Karpas-422 (cell line): ENCODE measurements around the gene PDE3A. TPM values are rescaled to one million over a fixed set of nuclear protein-coding genes. Genes with fewer than 3 reads are reported as not detected.
"Not testable (repeated sequence)": the region's sequence is repeated elsewhere in the genome, so short reads cannot be mapped to it uniquely, and the experiment has no call there.

Source experiments
- DNase-seq: peaks from one replicate; pipeline ENCODE4 v3.0.0-alpha.2; 2015
- H2AFZ ChIP-seq: fragments of 200-600 bp; sonication (generic); 2 replicates; pipeline ENCODE4 v1.6.1; 2014; ENCODE audit warnings: antibody characterized with exemption, low read length, mixed read lengths
- H3K27ac ChIP-seq: fragments of 200-600 bp; sonication (generic); 2 replicates; pipeline ENCODE4 v1.5.1; 2014; ENCODE audit warnings: mild to moderate bottlenecking, low read length, moderate library complexity
- H3K27me3 ChIP-seq: fragments of 200-600 bp; sonication (generic); 2 replicates; pipeline ENCODE4 v1.6.1; 2014; ENCODE audit warnings: low read length, mixed read lengths
- H3K36me3 ChIP-seq: fragments of 200-600 bp; sonication (generic); 2 replicates; pipeline ENCODE4 v1.6.1; 2014; ENCODE audit warnings: low read length, mixed read lengths; ENCODE audit not compliant: insufficient read depth
- H3K4me1 ChIP-seq: fragments of 200-600 bp; sonication (generic); 2 replicates; pipeline ENCODE4 v1.6.1; 2014; ENCODE audit warnings: mild to moderate bottlenecking, low read length, mixed read lengths
- H3K4me2 ChIP-seq: fragments of 200-600 bp; sonication (generic); 2 replicates; pipeline ENCODE4 v1.6.1; 2014; ENCODE audit warnings: low read length, low read depth, mild to moderate bottlenecking; ENCODE audit not compliant: poor library complexity, severe bottlenecking
- H3K4me3 ChIP-seq: fragments of 200-600 bp; sonication (generic); 2 replicates; pipeline ENCODE4 v1.5.1; 2014; ENCODE audit warnings: mild to moderate bottlenecking, antibody characterized with exemption, low read length, mixed read lengths
- H3K79me2 ChIP-seq: fragments of 200-600 bp; sonication (generic); 2 replicates; pipeline ENCODE4 v1.6.1; 2014; ENCODE audit warnings: mild to moderate bottlenecking, low read length, mixed read lengths
- H3K9ac ChIP-seq: fragments of 200-600 bp; sonication (generic); 2 replicates; pipeline ENCODE4 v1.6.0; 2014; ENCODE audit warnings: low read length
- H3K9me2 ChIP-seq: fragments of 200-600 bp; sonication (generic), shearing (Covaris generic); replicated peaks from 2 replicates; pipeline ENCODE4 v1.6.0; 2014; ENCODE audit warnings: mild to moderate bottlenecking, low read length, moderate library complexity; ENCODE audit not compliant: insufficient read depth
- H3K9me3 ChIP-seq: fragments of 300-700, 200-600 bp; sonication (generic); 2 replicates; pipeline ENCODE4 v1.6.1; 2014; ENCODE audit warnings: low read length, mixed read lengths
- H4K20me1 ChIP-seq: fragments of 200-600 bp; sonication (generic); 2 replicates; pipeline ENCODE4 v1.6.1; 2014; ENCODE audit warnings: mild to moderate bottlenecking, antibody characterized with exemption, low read length, low read depth; ENCODE audit not compliant: insufficient read depth
- total RNA-seq: library from RNA; depleted of rRNA; stranded (reverse); fragments of >200 nt; shearing (Covaris generic); gene quantifications from 2 replicates; pipeline ENCODE4 v1.2.3, GENCODE V29; 2014; ENCODE audit warnings: low replicate concordance

Gene PDE3A
- total RNA-seq, 1 experiment from 2014 or later = not detected

DNA sequence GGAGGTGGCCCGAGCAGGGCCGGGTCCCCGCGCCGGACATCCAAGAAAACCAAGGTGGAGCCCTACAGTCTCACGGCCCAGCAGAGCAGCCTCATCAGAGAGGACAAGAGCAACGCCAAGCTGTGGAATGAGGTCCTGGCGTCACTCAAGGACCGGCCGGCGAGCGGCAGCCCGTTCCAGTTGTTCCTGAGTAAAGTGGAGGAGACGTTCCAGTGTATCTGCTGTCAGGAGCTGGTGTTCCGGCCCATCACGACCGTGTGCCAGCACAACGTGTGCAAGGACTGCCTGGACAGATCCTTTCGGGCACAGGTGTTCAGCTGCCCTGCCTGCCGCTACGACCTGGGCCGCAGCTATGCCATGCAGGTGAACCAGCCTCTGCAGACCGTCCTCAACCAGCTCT lies 184.2 kb downstream of the PDE3A start:
- H3K4me1 ChIP-seq, DNase-seq, H3K27ac ChIP-seq, H3K9me3 ChIP-seq, H3K36me3 ChIP-seq, H3K79me2 ChIP-seq, H3K4me2 ChIP-seq, H3K9ac ChIP-seq, H3K4me3 ChIP-seq, H3K9me2 ChIP-seq, H2AFZ ChIP-seq, H4K20me1 ChIP-seq, H3K27me3 ChIP-seq: not testable (repeated sequence)

DNA sequence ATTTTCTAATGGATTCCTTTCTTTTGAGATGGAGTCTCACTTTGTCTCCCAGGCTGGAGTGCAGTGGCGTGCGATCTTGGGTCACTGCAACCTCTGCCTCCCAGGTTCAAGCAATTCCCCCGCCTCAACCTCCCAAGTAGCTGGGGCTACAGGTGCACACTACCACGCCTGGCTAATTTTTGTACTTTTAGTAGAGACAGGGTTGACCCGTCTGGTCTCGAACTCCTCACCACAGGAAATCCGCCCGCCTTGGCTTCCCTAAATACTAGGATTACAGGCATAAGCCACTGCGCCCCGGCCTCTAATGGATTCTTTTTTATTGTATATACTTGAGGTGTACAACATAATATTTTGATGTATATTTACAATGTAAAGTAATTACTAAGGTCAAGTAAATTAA lies 186.7 kb downstream of the PDE3A start:
- Histone ChIP-seq H3K27ac (no peak overlapping the region), H3K4me3 (no peak overlapping the region), H2AFZ (no peak overlapping the region), H3K4me1 (no peaks in the 10 kb centered on the region), H3K36me3 (no peaks in the 10 kb centered on the region), H3K9ac (no peak overlapping the region), H3K79me2 (no peaks in the 10 kb centered on the region), H3K27me3 (no peaks in the 10 kb centered on the region), H3K9me3 (no peaks in the 10 kb centered on the region), H3K4me2 (no peak overlapping the region), H3K9me2 (no peaks in the 10 kb centered on the region), H4K20me1 (no peaks in the 10 kb centered on the region)
- DNase-seq = no peak

DNA sequence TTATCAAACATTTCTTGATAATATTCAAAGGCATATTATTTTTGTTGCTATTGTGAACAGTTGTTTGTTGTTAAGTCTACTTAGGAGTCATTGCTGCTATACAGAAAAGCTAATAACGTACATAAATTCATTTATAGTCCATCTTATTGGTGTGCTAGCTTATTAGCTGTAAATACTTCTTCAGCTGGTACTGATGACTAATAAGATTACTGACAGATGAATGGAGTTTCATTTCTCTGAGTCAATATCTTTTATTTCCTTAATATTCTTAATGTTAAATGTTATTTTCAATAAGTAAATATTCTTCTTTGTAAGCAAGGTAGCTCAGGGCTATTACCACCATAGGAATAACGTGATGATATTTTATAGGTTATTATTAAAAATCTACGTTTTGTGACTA lies 187.4 kb downstream of the PDE3A start:
- no peaks in the 10 kb centered on the region for H3K9me2 ChIP-seq
- DNase-seq = no peak
- no peak overlapping the region for H3K9ac ChIP-seq
- H3K9me3 ChIP-seq = no peaks in the 10 kb centered on the region
- H3K27ac ChIP-seq = no peak overlapping the region
- no peaks in the 10 kb centered on the region for H3K79me2 ChIP-seq
- no peak overlapping the region for H3K4me3 ChIP-seq
- H3K4me2 ChIP-seq = no peak overlapping the region
- H3K36me3 ChIP-seq = no peaks in the 10 kb centered on the region
- H4K20me1 ChIP-seq = no peaks in the 10 kb centered on the region
- H2AFZ ChIP-seq = no peak overlapping the region
- H3K27me3 ChIP-seq = no peaks in the 10 kb centered on the region
- H3K4me1 ChIP-seq = no peaks in the 10 kb centered on the region

DNA sequence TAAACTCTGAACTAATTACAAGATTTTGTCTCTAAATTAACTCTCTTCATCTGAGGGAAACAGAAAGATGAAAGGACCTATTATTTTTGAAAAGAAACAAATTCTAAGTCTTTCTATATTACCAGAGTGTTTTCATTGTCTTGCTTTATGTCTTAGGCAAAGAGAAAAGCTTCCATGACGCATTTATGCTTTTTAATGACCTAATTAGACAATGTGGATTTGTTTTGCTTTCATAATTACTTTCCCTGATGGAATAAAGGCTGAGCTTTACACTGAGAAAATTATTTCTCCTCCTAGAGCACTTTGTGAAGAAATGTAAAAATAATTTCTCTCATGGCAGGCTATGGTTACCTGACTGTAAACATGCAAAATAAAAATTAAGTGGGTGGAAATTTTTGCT lies 188.8 kb downstream of the PDE3A start:
- Histone ChIP-seq H3K79me2 (no peaks in the 10 kb centered on the region), H3K4me3 (no peak overlapping the region), H3K4me1 (no peaks in the 10 kb centered on the region), H3K9me2 (no peaks in the 10 kb centered on the region), H4K20me1 (no peaks in the 10 kb centered on the region), H3K36me3 (no peaks in the 10 kb centered on the region), H2AFZ (no peak overlapping the region), H3K4me2 (no peak overlapping the region), H3K9me3 (no peaks in the 10 kb centered on the region), H3K9ac (no peak overlapping the region), H3K27ac (no peak overlapping the region), H3K27me3 (no peaks in the 10 kb centered on the region)
- DNase-seq = no peak

DNA sequence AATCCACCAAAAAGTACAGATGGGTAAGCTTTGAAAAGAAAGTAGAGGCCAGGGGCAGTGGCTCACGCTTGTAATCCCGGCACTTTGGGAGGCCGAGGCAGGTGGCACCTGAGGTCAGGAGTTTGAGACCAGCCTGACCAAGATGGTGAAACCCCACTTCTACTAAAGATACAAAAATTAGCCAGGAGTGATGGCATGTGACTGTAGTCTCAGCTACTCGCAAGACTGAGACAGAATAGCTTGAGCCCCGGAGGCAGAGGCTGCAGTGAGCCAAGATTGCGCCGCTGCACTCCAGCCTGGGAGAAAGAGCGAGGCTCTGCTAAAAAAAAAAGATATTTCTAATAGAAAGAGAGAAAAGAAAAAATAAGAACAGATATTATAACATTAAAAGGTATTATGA lies 192.6 kb downstream of the PDE3A start:
- Histone ChIP-seq H3K27me3 (no peaks in the 10 kb centered on the region), H3K36me3 (no peaks in the 10 kb centered on the region), H2AFZ (no peak overlapping the region), H3K9me2 (no peaks in the 10 kb centered on the region), H3K4me3 (no peak overlapping the region), H4K20me1 (no peaks in the 10 kb centered on the region), H3K4me1 (no peaks in the 10 kb centered on the region), H3K4me2 (no peak overlapping the region), H3K79me2 (no peaks in the 10 kb centered on the region), H3K27ac (no peak overlapping the region), H3K9me3 (no peaks in the 10 kb centered on the region), H3K9ac (no peak overlapping the region)
- no peak for DNase-seq

DNA sequence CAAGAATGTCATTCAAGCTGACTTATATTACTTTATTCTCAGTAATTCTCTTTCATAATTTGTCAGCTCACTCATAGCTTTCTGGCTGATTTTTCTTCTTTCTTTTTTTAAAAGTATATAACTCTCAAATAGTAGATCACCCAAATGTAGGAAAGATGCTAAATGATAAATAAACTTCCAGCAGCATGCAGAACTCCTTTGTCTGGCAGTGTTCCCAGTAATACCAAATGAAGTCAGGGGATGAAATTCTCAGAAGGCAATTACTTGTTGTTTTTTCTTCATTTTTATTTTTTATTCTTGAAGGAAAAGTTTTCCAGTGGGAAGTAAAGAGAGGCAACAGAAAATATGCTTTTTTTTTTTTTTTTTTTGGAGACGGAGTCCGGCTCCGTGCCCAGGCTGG lies 193.5 kb downstream of the PDE3A start:
- H3K27ac ChIP-seq = no peak overlapping the region
- H3K4me3 ChIP-seq = no peak overlapping the region
- no peak overlapping the region for H3K4me2 ChIP-seq
- no peaks in the 10 kb centered on the region for H3K4me1 ChIP-seq
- H3K9me3 ChIP-seq = no peaks in the 10 kb centered on the region
- no peaks in the 10 kb centered on the region for H3K79me2 ChIP-seq
- H3K9me2 ChIP-seq = no peaks in the 10 kb centered on the region
- no peaks in the 10 kb centered on the region for H3K27me3 ChIP-seq
- H4K20me1 ChIP-seq = no peaks in the 10 kb centered on the region
- no peak overlapping the region for H2AFZ ChIP-seq
- DNase-seq = no peak
- H3K9ac ChIP-seq = no peak overlapping the region
- H3K36me3 ChIP-seq = no peaks in the 10 kb centered on the region

DNA sequence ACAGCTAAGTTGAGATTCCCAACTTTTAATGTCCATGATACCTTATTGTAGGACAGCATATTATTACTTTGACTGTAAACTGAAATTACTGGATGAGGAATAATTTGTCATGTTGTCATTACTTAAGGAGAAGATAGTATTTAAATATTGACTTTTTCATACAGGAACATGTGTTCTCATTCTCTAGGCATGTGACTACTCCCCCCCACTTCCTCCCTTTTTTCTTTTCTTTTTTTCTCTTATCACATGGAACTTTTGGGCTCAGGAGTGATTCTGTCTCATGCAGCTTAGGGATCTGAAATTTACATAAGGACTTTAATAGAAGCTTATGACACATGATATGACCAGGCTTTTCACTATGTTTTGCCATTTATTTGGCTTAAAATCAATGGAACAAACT lies 199.1 kb downstream of the PDE3A start:
- Histone ChIP-seq H3K9me2 (no peaks in the 10 kb centered on the region), H3K27me3 (no peaks in the 10 kb centered on the region), H3K27ac (no peak overlapping the region), H3K4me2 (no peak overlapping the region), H3K9me3 (no peaks in the 10 kb centered on the region), H4K20me1 (no peaks in the 10 kb centered on the region), H2AFZ (no peak overlapping the region), H3K4me3 (no peak overlapping the region), H3K79me2 (no peaks in the 10 kb centered on the region), H3K36me3 (no peaks in the 10 kb centered on the region), H3K9ac (no peak overlapping the region), H3K4me1 (no peaks in the 10 kb centered on the region)
- no peak for DNase-seq

DNA sequence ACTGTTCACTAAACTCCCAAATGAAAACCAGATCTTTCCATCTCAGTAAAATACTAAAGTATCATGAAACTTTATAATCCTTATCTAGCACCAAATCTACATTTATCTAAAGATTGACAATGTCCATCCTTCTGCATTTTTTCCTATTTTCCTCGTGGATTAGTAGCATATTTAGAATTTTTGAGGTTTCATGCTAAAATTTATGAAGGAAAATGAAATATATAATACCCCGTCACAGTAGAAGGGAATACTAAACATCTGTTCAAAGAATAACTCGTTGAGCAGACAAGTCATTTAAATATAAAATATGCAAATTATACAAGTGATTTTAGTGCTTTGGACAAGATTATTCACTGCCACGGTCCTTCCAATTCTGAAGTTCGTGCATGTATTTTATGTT lies 204.1 kb downstream of the PDE3A start:
- H3K79me2 ChIP-seq = no peaks in the 10 kb centered on the region
- DNase-seq = no peak
- H4K20me1 ChIP-seq = no peaks in the 10 kb centered on the region
- no peak overlapping the region for H3K9ac ChIP-seq
- H3K27me3 ChIP-seq = no peaks in the 10 kb centered on the region
- H2AFZ ChIP-seq = no peak overlapping the region
- H3K9me2 ChIP-seq = no peaks in the 10 kb centered on the region
- no peaks in the 10 kb centered on the region for H3K9me3 ChIP-seq
- H3K4me1 ChIP-seq = no peaks in the 10 kb centered on the region
- no peak overlapping the region for H3K4me2 ChIP-seq
- H3K4me3 ChIP-seq = no peak overlapping the region
- no peak overlapping the region for H3K27ac ChIP-seq
- H3K36me3 ChIP-seq = no peaks in the 10 kb centered on the region

DNA sequence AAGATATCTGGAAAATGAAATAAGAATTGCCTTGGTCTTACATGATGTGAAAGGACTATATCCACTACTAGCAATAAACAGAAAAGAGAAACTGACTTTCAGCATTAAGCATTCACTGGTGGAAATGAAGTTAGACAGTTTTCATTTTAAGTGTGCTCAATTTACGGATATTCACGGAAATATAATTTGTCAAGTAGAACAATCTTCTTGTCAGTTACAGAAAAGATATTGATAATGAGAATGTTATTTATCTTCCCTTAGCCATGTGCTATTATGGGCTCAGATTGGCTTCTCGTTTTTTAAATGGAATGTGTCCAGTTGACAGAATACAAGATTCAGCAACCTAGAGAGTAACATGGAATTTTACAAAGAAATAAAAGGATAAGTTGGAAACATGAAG lies 208.2 kb downstream of the PDE3A start:
- Histone ChIP-seq H4K20me1 (no peaks in the 10 kb centered on the region), H3K36me3 (no peaks in the 10 kb centered on the region), H3K79me2 (no peaks in the 10 kb centered on the region), H3K9ac (no peak overlapping the region), H3K4me2 (no peak overlapping the region), H3K4me1 (no peaks in the 10 kb centered on the region), H3K9me2 (no peaks in the 10 kb centered on the region), H3K27ac (no peak overlapping the region), H3K4me3 (no peak overlapping the region), H2AFZ (no peak overlapping the region), H3K9me3 (no peaks in the 10 kb centered on the region), H3K27me3 (no peaks in the 10 kb centered on the region)
- DNase-seq = no peak
